NCI-H226 (cell line): ENCODE measurements around the gene CPNE5.
"Not testable (repeated sequence)": the region's sequence is repeated elsewhere in the genome, so short reads cannot be mapped to it uniquely, and the experiment has no call there.

Experiments
- DNase-seq: peaks from one replicate; pipeline ENCODE4 v3.0.0-alpha.2; 2015

The CPNE5 gene

DNA sequence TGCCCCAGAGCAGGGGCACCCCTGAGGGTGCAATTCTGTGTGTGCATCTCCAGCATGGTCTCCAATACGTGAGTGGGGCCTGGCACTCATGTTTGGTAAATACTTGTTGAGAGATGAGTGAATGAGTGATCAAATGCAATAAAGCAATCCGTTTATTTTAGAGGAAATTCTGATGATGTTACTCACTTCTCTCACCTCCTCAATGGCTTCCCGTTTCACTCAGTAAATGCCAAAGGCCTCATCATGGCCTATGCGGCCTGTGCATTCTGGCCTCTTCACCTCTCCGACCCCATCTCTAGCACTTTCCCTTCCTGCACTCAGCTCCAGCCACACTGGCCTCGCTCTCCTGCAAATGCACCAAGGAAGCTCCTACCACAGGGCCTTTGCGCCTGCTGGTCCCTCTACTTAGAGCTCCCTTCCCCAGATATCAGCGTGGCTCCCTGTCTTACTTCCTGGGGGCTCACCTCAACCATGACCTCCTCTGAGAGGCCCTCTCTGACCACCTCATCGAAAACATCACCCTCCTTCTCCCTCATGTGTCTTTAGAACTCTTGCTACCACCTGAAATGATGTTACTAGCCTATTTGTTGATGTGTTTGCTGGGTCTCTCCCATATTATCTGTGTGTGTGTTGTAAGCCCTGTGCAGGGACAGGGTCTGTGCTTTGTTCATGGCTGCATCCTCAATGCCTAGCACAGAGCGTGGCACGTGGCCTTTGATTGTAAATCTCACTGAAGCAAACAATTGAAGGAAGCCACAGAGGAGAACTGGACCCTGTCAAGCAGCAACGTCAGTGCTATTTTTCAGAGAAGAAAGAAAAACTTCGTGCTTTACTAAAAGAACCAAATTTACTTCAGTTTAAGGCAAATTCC is 99.1 kb downstream of the CPNE5 start:
- no peak for DNase-seq

DNA sequence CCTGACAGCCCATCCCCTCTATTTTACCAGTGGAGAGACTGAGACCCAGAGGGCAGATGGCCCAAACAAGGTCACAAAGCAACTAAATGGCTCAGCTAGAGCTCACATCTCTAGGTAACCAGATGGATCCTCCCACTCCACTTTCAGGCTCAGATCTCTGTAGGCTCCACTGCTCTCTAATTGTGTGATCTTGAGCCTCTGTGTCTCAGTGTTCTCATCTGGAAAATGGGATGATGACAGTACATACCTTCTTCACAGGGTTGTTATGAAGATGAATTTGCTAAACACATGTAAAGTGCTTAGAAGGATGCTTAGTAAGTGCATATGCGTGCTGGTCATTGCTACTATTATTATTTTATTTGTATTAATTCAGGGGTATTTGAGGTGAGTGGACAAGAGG is 101.1 kb downstream of the CPNE5 start:
- no peak for DNase-seq

DNA sequence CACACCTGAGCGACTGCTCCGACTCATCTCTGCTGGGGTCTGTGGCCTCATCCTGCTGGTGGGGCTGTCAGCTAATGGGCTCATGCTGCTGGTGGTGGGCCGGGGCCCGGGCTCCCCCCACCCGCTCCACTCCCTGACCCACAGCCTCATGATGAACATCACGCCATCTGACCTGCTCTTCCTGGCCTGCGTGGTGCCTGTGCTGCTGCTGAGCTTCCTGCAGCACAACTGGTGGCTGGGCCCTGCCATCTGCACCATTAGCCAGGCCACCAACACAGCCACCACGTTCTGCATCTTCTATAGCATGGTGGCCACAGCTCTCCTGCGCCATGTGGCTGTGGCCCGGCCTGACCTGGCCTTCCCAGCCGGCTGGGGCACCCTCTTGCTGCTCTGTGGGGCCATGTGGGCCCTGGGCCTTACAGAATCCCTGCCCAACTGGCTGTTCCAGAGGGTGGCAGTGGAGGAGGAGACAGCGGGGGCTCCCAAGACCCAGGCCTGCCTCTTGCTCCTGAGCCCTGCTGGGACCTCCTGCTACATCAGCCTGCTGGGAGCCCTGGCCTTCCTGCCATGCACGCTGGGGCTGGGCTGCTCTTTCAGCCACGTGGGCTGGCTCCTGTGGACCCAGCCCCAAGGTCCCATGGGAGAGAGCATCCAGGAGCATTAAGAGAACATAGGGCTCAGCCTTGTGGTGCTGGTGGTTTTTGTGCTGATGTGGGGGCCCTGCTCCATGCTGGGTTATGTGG is 102.0 kb downstream of the CPNE5 start:
- no peak for DNase-seq

DNA sequence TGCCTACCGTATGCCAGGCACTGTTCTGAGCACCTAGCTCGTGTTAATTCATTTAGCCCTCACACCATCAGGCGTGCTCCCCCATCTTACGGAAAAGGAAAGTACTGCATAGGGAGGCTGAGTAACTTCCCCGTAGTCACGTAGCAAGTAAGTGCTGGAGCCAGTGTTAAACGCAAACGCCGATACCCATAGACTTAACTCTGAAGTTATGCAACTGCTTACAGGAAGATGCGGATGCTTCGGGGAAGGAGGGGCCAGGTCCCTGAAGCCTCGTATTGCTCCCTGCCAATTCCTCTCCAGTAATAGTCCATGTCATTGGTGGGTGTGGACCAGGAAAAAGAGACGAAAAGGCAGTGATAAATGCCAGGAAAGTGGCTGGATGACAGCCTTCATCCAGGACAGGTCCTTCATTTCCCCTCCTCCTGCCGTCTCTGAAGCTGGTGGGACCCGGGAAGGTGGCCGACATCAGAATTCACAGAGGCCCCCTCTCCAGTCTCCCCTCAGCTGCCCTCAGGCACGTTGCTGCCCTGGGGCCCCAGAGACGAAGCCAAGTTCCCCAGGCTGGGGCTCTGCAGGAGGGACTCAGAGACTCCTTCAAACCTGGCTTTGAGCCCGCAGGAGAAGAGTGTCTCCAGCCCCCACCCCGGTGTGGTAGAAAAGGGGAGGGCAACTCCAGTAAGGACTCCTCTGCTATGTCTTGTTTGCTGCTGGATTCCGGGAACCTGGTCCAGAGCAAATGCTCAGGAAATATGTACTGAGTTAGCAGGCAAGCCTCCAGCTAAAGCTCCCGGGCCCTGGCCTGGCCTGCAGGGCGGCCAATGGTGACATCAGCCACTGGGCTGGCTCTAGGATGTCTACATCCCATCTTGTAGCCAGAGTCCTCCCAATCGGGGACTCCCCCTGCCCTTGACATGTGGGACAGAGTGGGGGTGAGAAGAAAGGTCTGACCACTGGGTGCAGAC is 103.9 kb downstream of the CPNE5 start:
- peak; percentile 81 for DNase-seq

DNA sequence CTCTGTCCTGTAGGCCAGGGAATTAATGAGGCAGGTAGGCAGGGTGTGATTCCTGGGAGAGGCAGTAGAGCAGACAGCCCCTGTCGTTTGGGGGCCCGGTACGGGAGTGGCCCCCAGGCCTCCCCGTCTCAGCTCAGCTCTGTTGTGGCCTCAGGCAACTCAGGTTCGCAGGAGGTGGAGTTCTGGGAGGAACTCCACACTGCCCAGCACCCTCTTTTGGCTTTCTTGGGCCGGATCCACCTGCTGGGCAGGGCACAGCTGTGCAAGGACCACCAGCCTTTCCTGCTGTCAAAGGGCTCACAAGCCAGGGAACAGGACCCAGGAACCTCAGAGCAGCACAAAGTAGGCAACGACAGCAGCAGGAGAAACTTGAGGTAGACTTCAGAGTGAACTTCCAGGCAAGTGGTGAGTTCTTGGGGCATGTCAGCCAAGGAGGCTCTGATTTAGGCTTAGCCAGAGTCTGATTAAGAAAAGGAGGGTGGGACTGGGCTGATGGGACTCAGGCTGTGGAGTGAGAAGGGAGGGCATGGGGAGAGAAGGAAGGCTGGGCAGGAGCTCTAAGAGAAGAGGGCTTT is 104.7 kb downstream of the CPNE5 start:
- no peak for DNase-seq

DNA sequence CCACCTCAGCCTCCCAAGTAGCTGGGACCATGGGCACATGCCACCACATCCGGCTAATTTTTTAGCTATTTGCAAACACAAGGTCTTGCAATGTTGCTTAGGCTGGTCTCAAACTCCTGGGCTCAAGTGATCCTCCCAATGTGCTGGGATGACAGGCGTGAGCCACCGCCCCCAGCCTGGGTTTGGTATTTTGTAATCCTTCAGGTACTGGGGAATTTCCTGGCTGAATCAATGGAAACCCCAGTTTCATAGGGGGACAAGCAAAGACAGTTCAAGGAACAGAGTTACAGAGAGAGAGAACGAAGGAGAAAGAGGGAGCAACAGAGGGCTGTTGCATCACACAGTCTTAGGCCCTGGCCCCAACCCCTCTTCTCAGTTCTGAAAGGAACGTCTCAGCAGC is 105.9 kb downstream of the CPNE5 start:
- DNase-seq: no peak

DNA sequence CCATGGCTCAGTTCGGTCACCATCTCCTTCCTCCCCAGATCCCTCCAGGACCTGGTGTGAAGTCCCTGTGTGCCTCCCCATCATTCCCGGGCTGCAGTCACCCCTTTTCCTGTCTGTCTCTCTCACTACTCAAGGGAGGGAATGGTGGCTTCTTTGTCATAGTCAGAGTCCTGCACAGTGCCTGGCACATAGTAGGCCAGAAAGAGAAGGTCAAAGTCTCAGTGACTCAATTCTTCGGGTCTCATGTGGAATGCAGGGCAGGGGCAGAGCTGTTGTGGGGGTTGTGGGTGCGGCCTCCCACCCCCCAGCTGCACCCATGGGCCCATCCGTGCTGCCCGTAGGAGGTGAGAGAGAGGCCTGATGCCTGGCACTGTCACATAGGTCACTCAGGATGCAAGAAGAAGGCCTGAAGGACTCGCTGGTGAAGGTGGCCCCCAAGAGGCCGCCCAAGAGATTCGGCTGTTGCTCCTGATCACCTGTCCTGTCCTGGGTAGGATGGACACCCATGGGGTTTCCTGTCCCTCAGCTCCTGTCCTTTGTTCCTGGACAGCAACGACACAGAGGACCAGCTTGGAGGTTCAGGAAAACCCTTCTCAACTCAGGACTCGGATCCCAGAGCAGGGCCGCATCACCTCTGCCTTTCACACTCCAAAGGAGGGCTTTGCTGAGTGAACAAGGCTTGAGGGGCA is 107.5 kb downstream of the CPNE5 start:
- no peak for DNase-seq

DNA sequence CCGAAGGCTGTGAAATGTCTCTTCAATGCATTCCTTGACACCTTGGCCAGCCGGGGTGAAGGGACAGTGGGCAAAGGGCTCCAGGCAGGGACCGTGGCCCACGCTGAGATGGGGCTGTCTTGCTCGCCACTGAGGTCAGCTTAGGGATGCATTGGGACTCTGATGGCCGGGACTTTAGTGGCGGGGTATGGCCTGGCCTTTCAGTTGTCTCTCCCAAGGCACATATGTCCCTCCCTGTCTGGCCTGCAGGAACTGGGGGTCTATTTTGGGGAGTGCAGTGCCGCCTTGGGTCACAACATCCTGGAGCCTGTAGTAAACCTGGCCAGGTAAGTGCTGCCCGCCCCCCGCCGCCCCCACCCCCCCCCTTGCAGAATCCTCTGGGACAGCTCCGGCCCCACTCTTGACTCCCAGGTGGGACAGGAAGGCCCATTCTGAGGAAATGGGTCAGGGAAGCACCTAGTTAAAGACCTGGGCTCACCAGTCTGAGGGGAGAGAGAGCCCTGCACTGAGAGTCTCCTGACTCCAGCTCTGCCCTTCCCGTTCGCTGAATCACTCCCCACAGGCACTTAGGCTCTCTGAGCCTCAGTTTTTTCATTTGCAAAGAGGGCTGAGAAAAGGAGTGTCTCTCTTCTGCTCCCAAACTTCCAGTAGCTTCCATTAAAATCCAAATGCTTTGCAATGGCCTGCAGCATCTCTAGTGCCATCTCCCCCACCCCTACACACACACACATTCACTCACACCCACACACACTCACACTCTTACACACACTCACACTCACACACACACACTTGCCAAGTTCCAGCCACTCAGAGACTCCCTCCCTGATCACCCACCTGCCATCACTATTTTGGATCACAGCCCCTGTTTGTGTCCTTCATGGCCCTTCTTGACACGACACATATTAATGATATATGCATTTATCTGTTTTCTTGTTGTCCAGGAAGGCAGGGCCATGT is 108.5 kb downstream of the CPNE5 start:
- DNase-seq: peak; percentile 20

DNA sequence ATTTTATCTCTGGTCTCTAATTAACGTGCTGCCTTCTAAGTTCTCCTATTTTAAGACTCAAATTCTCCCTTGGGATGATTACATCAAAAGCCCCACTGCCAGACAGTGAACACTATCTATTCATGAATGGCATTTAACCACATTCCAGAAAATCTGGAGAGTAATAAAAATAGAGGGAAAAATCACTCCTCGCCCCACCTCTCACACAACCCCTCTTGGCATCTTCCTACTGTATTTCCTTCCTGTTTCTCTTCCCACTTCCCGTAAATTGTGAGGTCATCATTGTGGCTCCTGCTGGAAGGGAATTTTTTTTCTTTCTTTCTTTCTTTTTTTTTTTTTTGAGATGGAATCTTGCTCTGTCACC is 110.1 kb downstream of the CPNE5 start:
- no peak for DNase-seq

DNA sequence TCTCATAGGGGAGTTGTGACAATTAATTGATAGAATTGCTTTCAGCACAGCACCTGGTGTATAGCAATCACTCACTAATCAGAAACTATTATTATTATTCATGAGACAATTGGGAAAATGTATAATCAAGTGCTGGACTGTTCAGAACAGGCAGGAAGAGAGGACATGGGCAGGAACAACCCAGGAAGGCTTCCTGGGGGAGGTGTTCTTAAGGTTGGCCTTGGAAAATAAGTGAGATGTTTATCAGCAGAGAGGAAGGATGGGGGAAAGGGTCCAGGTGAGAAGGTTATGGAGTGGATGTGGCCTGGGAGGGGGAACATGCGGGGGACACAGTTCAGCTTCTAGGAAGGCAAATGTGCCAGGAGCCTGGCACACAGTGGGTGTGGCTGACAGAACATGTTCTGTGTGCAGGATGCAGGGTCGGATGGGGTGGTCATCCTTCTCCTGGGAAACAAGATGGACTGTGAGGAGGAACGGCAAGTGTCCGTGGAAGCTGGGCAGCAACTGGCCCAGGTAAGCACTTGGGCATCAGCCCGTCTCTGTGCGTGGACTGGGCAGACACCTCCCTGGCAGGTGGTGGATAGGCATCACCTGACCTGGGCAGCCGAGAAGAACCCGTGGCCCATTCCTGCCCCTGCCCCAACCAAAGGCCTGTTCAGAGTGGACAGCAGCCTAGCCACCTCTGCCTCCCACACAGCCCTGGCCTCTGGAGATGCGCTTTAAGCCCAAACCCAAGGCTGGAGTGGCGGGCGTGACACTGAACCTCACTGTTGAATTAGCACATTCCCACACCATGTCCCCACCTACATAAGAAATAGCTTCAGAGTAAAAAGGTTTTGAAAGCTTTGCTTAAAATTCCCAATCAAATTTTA is 110.7 kb downstream of the CPNE5 start:
- no peak for DNase-seq

DNA sequence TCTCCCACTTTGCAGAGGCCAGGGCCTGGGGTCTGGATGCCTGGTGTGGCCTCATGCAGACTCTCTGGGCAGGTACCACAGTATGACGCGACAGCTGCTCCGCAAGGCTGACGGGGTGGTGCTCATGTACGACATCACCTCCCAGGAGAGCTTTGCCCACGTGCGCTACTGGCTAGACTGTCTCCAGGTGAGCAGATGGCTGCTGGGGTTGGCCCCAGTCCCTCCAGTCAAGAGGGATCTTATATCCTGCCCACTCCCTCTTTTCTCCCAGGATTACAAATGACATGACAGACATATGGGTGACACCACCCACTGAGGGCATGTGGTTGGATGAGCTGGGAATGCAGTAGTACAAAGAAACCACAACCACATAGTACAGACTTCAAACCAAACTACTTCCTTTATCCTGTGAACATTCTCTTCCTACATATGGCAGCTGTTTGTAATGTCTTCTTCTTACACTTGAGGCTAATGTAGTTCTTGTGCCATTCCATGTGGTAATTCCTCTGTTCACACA is 111.7 kb downstream of the CPNE5 start:
- no peak for DNase-seq

DNA sequence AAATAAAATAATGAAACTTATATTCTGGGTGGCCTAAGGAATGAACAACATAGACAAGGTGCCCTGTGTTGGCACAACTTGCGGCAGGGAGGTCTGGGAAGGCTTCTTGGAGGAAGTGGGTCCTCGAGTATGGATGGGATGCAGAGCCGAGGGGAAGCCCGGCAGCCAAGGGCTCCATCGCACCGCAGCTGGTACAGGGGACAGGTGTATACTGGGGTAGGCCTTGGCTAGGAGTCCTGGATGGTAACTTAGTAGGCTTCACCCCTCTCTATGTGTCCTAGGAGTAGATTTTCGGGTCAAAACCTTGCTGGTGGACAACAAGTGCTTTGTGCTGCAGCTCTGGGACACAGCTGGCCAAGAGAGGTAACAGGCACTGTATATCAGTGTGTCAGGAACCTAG is 113.7 kb downstream of the CPNE5 start:
- no peak for DNase-seq

DNA sequence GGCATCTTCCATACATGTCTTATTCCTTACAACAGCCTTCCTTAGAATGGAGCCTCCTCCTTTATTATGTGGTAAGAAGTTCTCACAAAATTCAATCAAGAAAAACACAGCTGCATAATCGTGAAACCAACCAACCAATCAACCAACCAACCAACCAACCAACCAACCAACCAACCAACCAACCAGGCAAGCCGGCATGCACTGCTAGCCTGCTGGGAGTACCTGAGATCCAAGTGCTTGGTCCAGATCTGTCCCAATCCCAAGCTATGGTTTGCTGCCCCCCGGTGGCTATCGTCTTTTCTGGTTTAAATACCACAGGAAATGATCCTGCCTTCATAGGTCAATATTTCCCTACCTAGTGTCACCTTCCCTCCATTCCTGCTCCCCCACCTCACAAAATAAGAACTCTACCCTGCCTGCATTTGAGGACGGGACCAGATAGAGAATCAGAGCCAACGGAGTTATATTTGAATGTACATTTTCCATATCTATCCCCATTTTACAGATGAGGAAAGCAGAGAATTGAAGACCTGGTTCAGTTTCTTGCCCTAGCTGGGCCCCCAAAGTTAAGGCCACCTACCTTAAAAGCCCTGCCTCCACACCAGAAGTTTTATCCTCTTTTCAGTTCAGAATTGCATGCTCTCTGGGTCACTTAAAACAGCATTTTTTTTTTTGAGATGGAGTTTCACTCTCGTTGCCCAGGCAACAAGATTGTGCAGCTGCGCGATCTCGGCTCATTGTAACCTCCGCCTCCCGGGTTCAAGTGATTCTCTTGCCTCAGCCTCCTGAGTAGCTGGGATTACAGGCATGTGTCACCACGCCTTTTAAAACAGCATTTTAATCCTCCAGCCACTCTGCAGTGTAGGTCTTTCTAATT is 114.5 kb downstream of the CPNE5 start:
- peak; percentile 59 for DNase-seq

DNA sequence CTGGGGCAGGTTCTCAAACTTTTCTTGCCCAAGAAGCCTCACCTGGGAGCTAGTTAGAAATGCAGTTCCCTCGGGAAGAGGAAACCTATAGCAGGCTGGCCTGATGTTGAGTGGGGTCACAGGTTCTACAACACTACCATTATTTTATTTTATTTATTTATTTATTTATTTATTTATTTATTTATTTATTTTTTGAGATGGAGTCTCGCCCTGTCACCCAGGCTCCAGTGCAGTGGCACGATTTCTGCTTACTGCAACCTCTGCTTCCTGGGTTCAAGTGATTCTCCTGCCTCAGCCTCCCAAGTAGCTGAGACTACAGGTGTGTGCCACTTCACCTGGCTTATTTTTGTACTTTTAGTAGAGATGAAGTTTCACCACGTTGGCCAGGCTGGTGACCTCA is 115.3 kb downstream of the CPNE5 start:
- DNase-seq: not testable (repeated sequence)

DNA sequence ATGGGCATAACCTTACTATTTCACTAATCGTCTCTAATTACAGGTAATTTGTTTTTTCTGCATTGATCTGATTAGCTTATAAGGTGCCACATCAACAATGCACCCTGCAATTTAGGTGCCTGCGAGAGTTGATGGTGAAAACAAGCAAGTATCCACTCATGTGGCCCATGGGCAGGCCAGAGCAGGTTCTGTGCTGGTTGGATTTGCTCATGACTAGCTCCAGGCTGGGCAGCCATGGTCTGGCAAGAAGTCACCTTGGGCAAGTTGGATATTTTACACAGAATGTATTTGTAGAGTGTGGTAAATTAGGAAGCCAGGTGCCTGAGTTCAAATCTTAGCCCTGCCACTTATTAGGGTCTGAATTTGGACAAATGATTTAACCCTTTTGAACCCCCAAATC is 116.4 kb downstream of the CPNE5 start:
- DNase-seq: no peak

DNA sequence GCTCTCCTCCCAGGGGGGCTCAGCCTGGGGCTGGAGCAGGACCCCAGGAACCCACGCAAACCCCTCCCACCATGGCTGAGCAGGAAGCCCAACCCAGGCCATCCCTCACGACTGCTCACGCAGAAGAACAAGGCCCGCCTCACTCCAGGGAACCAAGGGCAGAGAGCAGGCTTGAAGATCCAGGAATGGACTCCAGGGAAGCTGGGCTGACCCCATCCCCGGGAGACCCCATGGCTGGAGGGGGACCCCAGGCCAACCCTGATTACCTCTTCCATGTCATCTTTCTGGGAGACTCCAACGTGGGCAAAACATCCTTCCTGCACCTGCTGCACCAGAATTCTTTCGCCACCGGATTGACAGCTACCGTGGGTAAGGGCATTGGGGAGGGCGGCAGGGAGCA is 116.9 kb downstream of the CPNE5 start:
- no peak for DNase-seq

DNA sequence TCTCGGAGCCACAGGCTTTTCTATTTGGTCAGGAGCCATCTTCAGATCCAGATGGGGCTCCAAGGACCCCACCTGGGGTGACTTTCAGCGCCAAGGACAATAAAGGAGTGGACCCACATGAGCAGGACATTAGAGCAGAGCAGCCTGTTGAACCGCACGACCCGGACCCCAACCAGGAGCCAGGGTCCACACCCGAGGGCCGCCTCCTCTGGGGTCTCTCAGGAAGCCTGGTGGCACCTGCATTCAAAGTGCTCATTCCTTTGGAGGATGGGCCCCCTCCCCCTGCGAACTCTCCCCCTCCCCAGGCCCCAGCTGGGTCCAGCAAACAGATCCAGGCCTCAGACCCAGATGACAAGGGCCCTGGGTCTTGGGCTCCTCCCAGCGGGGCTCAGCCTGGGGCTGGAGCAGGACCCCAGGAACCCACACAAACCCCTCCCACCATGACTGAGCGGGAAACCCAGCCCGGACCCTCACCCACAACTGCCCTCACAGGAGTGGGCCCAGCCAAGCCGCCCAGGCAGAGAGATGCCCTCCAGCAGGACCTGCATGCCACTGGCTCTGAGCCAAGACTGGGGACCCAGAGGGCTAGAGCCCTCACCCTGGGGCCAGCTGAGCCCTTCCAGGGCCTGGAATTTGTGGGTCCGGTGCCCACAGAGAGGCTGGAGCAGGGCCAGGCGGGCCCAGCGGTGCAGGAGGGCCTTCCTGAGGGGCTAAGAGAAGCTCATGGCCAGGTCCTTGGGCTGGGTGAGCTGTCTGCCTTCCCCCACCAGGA is 117.7 kb downstream of the CPNE5 start:
- DNase-seq: no peak
